Endothelial cell of umbilical vein (primary cell): Measurements from ENCODE around the gene CLDND1. TPM values are rescaled to one million over a fixed set of nuclear protein-coding genes. Genes with fewer than 3 reads are reported as not detected.

Experiments
- Bru-seq: library from RNA; stranded (reverse); fragments of 400-500 nt; gene quantifications from one replicate; lab custom pipeline; 2021; lab: Mats Ljungman, UMichigan
- BruChase-seq, 2 experiments: library from RNA; stranded (reverse); fragments of 400-500 nt; gene quantifications; one replicate each; lab custom pipeline; 2021; lab: Mats Ljungman, UMichigan
- BruUV-seq: library from RNA; stranded (reverse); fragments of 400-500 nt; replicated peaks from 2 replicates; lab custom pipeline; 2021; lab: Mats Ljungman, UMichigan
- CTCF ChIA-PET: fragments of 300-600, 350-600 bp; sonication (Branson Sonifier 250); formaldehyde crosslinking; loops from one replicate; lab custom pipeline; 2021; ENCODE audit warnings: antibody characterized with exemption, inconsistent platforms; lab: Charles Lee
- POLR2A ChIA-PET: fragments of 300-600, 350-600 bp; sonication (Branson Sonifier 250); formaldehyde crosslinking; loops from one replicate; lab custom pipeline; 2021; ENCODE audit warnings: antibody characterized with exemption, inconsistent platforms; lab: Charles Lee
- DNase-seq: peaks from one replicate; pipeline ENCODE4 v3.0.0-alpha.2; 2011; ENCODE audit warnings: low read depth, low spot score
- FAIRE-seq: peaks from 2 replicates; lab custom pipeline; 2011; peaks lifted over from hg19 to GRCh38; lab: Jason Lieb, UNC
- H2AFZ ChIP-seq: 2 replicates; pipeline ENCODE4 v1.6.0; 2012; ENCODE audit warnings: low read depth, low read length, control low read depth, inconsistent platforms
- H3K27ac ChIP-seq: 2 replicates; pipeline ENCODE4 v1.5.1; 2011; ENCODE audit warnings: low read depth, mild to moderate bottlenecking, control low read depth, low read length, moderate library complexity; ENCODE audit not compliant: insufficient read depth
- H3K27me3 ChIP-seq, 2 experiments: 2 replicates each; pipeline versions ENCODE4 v1.6.0 to v1.6.1; 2011; ENCODE audit warnings: low read length in 2 of 2, mixed read lengths in 1 of 2; ENCODE audit not compliant: control insufficient read depth in 2 of 2, insufficient read depth in 2 of 2
- H3K36me3 ChIP-seq, 2 experiments: 2 replicates in 1 of 2; 3 replicates in 1 of 2; pipeline ENCODE4 v1.5.1; 2011; ENCODE audit warnings: low read length in 2 of 2, mild to moderate bottlenecking in 1 of 2, moderate library complexity in 1 of 2; ENCODE audit not compliant: control insufficient read depth in 2 of 2, insufficient read depth in 2 of 2; ENCODE audit errors: extremely low read depth in 1 of 2
- H3K4me1 ChIP-seq: 3 replicates; pipeline ENCODE4 v1.5.1; 2011; ENCODE audit warnings: mild to moderate bottlenecking, low read length; ENCODE audit not compliant: control insufficient read depth, insufficient read depth; ENCODE audit errors: extremely low read depth
- H3K4me2 ChIP-seq: 2 replicates; pipeline ENCODE4 v1.6.1; 2011; ENCODE audit warnings: low read length, control low read depth, mixed read lengths; ENCODE audit not compliant: insufficient read depth
- H3K4me3 ChIP-seq, 3 experiments: fragments of 200-600 bp in 1 of 3; sonication (generic), shearing (Covaris generic) in 1 of 3; replicated peaks in 1 of 3; 2 replicates each; pipeline ENCODE4 v1.5.1; 2011 to 2016; ENCODE audit warnings: control low read depth in 3 of 3, low read length in 3 of 3, mild to moderate bottlenecking in 2 of 3, inconsistent platforms in 1 of 3, low read depth in 1 of 3, moderate library complexity in 1 of 3; ENCODE audit not compliant: insufficient read depth in 1 of 3
- H3K79me2 ChIP-seq: 2 replicates; pipeline ENCODE4 v1.6.0; 2012; ENCODE audit warnings: low read length, inconsistent platforms; ENCODE audit not compliant: control insufficient read depth, insufficient read depth
- H3K9ac ChIP-seq: replicated peaks from 2 replicates; pipeline ENCODE3; 2011; ENCODE audit warnings: low read length, control low read depth; ENCODE audit not compliant: insufficient read depth; ENCODE audit errors: extremely low read depth
- H3K9me1 ChIP-seq: replicated peaks from 3 replicates; pipeline ENCODE4 v1.6.0; 2011; ENCODE audit warnings: mild to moderate bottlenecking, low read length; ENCODE audit not compliant: control insufficient read depth, insufficient read depth; ENCODE audit errors: extremely low read depth
- H3K9me3 ChIP-seq: replicated peaks from 2 replicates; pipeline ENCODE4 v1.5.1; 2012; ENCODE audit warnings: low read length, inconsistent platforms; ENCODE audit not compliant: control insufficient read depth, insufficient read depth
- H4K20me1 ChIP-seq: replicated peaks from 2 replicates; pipeline ENCODE3; 2011; ENCODE audit warnings: mild to moderate bottlenecking, low read length; ENCODE audit not compliant: control insufficient read depth, insufficient read depth; ENCODE audit errors: extremely low read depth
- CTCF ChIP-seq, 2 donors: IDR thresholded peaks; 1 replicate in 1 of 2; 2 replicates in 1 of 2; pipeline ENCODE4 v1.5.1; 2011; ENCODE audit warnings: low read length in 2 of 2, mild to moderate bottlenecking in 2 of 2, moderate library complexity in 2 of 2, control low read depth in 1 of 2, inconsistent platforms in 1 of 2, low read depth in 1 of 2; ENCODE audit not compliant: insufficient read depth in 1 of 2; ENCODE audit errors: extremely low read depth in 1 of 2
- EZH2 ChIP-seq: IDR thresholded peaks from 2 replicates; pipeline ENCODE4 v1.6.1; 2012; ENCODE audit warnings: borderline replicate concordance, low read depth, mild to moderate bottlenecking, moderate library complexity, low read length, inconsistent platforms; ENCODE audit not compliant: severe bottlenecking
- GATA2 ChIP-seq: IDR thresholded peaks from 2 replicates; pipeline ENCODE4 v1.7.0; 2011; ENCODE audit warnings: low read depth, mild to moderate bottlenecking, moderate library complexity, mixed read lengths, low read length; ENCODE audit not compliant: insufficient read length, insufficient read depth
- JUN ChIP-seq: IDR thresholded peaks from 2 replicates; pipeline ENCODE4 v1.6.1; 2011; ENCODE audit warnings: borderline replicate concordance, low read depth; ENCODE audit not compliant: insufficient read length, insufficient read depth
- MYC ChIP-seq: IDR thresholded peaks from one replicate; pipeline ENCODE4 v1.6.1; 2011; ENCODE audit warnings: mild to moderate bottlenecking, low read depth, low read length
- POLR2A ChIP-seq: IDR thresholded peaks from 2 replicates; pipeline ENCODE4 v1.6.1; 2012; ENCODE audit warnings: low read depth, mild to moderate bottlenecking, control low read depth, low read length
- POLR2AphosphoS5 ChIP-seq: IDR thresholded peaks from 2 replicates; pipeline ENCODE4 v1.6.1; 2012; ENCODE audit warnings: low read depth, mild to moderate bottlenecking, control low read depth, low read length, moderate library complexity; ENCODE audit not compliant: insufficient read depth
- dilution Hi-C: fragments of 300-500 bp; cut with MboI; formaldehyde crosslinking; loops from one replicate; pipeline ENCODE4 v1.15.0; 2019; ENCODE audit warnings: low sequenced_read_pairs; ENCODE audit not compliant: extremely low pct_ligation_motif_present
- intact Hi-C: fragments of 100-400 bp; cut with micrococcal nuclease; formaldehyde crosslinking; loops from one replicate; pipeline ENCODE4 v1.10.0; 2022
- long read RNA-seq: library from polyadenylated mRNA; stranded (forward); transcript quantifications from one replicate; pipeline ENCODE4 v2.0.0, GENCODE V29; 2021
- polyA minus RNA-seq, 3 experiments: library from RNA; depleted of rRNA, polyadenylated mRNA; stranded (reverse); fragments of >200 nt; gene quantifications; 1 replicate in 1 of 3; 2 replicates in 2 of 3; pipeline ENCODE4 v1.2.3, GENCODE V29; 2011
- polyA plus RNA-seq, 4 experiments: library from polyadenylated mRNA; depleted of rRNA in 3 of 4; stranded (reverse) in 3 of 4; unstranded in 1 of 4; fragments of >200 nt; gene quantifications; 2 replicates each; pipeline versions ENCODE4 v1.2.1 to v1.2.3, GENCODE V29; 2011 to 2012; ENCODE audit warnings: missing spikeins in 1 of 4
- total RNA-seq: library from RNA; stranded (reverse); gene quantifications from 2 replicates; pipeline ENCODE4 v1.2.3, GENCODE V29; 2021

Gene CLDND1
- 93.1 and 101 TPM in 2 replicates for total RNA-seq
- 200 and 214 TPM in 2 replicates for polyA plus RNA-seq
- polyA plus RNA-seq (2011; cell fraction: cytosol; rRNA removed): 118 and 122 TPM in 2 replicates
- 206 and 274 TPM in 2 replicates for polyA plus RNA-seq (2011; cell fraction: nucleus; rRNA removed)
- polyA plus RNA-seq (2012): 58.7 and 95.4 TPM in 2 replicates
- polyA minus RNA-seq: 229 and 249 TPM in 2 replicates
- polyA minus RNA-seq (2011; cell fraction: cytosol; rRNA and poly(A)+ RNA removed): 34.8 TPM
- polyA minus RNA-seq (2011; cell fraction: nucleus; rRNA and poly(A)+ RNA removed): 114 and 169 TPM in 2 replicates
- percentile 78 among the genes with signal in this experiment for Bru-seq, nascent RNA
- BruChase-seq, experiment 1, labeled RNA remaining after a 6-hour chase: percentile 94 among the genes with signal in this experiment
- percentile 95 among the genes with signal in this experiment for BruChase-seq, experiment 2, labeled RNA remaining after a 2-hour chase
- long read RNA-seq, transcript CLDND1-202 (6 exons, 2,228 nt): minor isoform, 16 of 307 reads
- long read RNA-seq, transcript CLDND1-201 (5 exons, 2,161 nt): major isoform, 209 of 307 reads
- long read RNA-seq, transcript CLDND1-204 (6 exons, 2,159 nt): minor isoform, 5 of 307 reads
- long read RNA-seq, transcript CLDND1-214 (4 exons, 815 nt): minor isoform, 8 of 307 reads
- long read RNA-seq, partial matches to known transcripts: 14 of 307 reads
- long read RNA-seq, other reads (novel, unspliced or antisense): 37 of 307 reads

GRCh38 chr3:98522544-98523281 lies at the start of gene CLDND1:
Gene CLDND1, minus strand, starts transcription at chr3:98522902. Its CDS starts 1,478 bp downstream, at chr3:98521424.
- Histone ChIP-seq H3K79me2 (peaks cover 27% of the 10 kb centered on the region), H3K27ac (peak within 1 kb of the TSS; percentile 94), H3K4me1 (peaks cover 13% of the 10 kb centered on the region), H3K27me3 (peaks cover 0 to 2% of the 10 kb centered on the region in 2 experiments), H3K4me3 (peak within 1 kb of the TSS; percentile 86 to 97 (median 94)), H3K36me3 (peaks cover 0 to 9% of the 10 kb centered on the region in 2 experiments), H3K9me1 (no peaks in the 10 kb centered on the region), H3K9me3 (no peaks in the 10 kb centered on the region), H3K9ac (peak within 1 kb of the TSS; percentile 97), H3K4me2 (peak within 1 kb of the TSS; percentile 99), H2AFZ (peak within 1 kb of the TSS; percentile 98), H4K20me1 (peaks cover 5% of the 10 kb centered on the region)
- peak; percentile 88 for FAIRE-seq
- ChIA-PET POLR2A (no interaction called here), CTCF (interaction anchor here (0.8 to 1.4 kb wide), 6 partner anchors 10 to 472 kb away, joined by 3 to 7 read pairs (median 4); no protein-coding TSS in a partner anchor)
- DNase-seq: peak; percentile 98
- intact Hi-C loops (loop anchor here (5.0 to 10.0 kb wide), 3 partner anchors 50 to 758 kb away; partner anchors contain the start of gene ARL6), dilution Hi-C loops (no loop called here)
- BruUV-seq: no TSS peak
- no peak for TF ChIP-seq MYC
- peak; percentile 81 for TF ChIP-seq POLR2AphosphoS5
- peak; percentile 81 for TF ChIP-seq POLR2A

- POLR2A ChIA-PET: no interaction called here
- Histone ChIP-seq H3K36me3 (no peaks in the 10 kb centered on the region), H3K27ac (no peak overlapping the region), H2AFZ (no peak overlapping the region), H3K4me3 (no peak overlapping the region), H3K79me2 (no peaks in the 10 kb centered on the region), H4K20me1 (no peaks in the 10 kb centered on the region), H3K9ac (no peak overlapping the region), H3K9me1 (no peaks in the 10 kb centered on the region), H3K4me2 (no peak overlapping the region), H3K27me3 (peaks cover 2 to 4% of the 10 kb centered on the region in 2 experiments), H3K9me3 (no peaks in the 10 kb centered on the region), H3K4me1 (no peaks in the 10 kb centered on the region)
- CTCF ChIA-PET: no interaction called here
- BruUV-seq: no TSS peak
- dilution Hi-C loops (no loop called here), intact Hi-C loops (no loop called here)
- DNase-seq (no peak), FAIRE-seq (no peak)
- TF ChIP-seq GATA2 (no peak), CTCF (IDR thresholded peaks at IDR 0.05; ENCODE audit: extremely low read depth in 1 of 2, insufficient read depth in 1 of 2, low read depth in 1 of 2, low read length in 2 of 2) (no peak), JUN (no peak), EZH2 (no peak)
Observed at GRCh38 chr3:98568402-98568801, 45.7 kb upstream of the CLDND1 start.
